D341Med (cell line): ENCODE results near the gene XPO6.
A peak's percentile ranks its signal among the peaks of the same experiment; 100 is the strongest.

Experiments
- DNase-seq: peaks from one replicate; pipeline ENCODE4 v3.0.0; 2012; ENCODE audit warnings: low spot score

The XPO6 gene

DNA sequence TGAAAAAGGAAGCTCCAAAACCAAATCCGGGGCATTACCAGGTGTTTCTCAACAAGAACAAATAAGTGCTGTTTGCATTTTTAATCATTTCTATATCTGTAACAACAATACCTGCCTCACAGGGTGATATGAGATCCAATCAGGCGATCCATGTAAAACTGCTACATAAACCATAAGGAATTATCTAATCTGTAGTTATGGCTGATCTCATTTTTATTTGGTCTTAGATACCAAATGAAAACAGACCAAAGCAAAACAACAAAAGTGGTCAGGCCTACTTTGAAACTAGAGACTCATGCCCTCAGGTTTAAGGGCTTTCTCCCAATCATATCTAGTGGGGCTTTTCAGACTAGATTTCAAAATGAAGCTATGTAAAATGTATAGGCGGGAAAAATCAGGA lies 28.3 kb downstream of the XPO6 start:
- DNase-seq, result no peak

- no peak for DNase-seq
Measured at GRCh38 chr16:28182801-28183200, 29.0 kb downstream of the XPO6 start.

DNA sequence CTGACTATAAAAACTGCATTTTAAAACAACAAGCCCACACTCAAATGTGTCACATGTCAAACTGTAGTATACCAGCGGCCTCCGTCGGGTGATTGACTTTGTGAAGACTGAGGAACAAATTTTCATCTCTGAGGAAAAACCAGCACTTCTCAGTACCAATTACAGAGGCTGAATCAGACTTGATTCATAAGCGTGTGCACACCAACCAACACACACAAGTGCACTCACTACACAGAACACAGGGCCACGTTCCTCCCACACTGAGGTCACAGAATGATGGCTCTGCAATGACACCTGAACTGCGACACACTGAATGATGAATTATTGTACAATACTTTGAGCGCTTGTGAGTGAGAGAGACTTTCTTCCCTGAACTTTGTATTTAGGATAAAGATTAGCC lies 29.6 kb downstream of the XPO6 start:
- DNase-seq, result no peak

DNA sequence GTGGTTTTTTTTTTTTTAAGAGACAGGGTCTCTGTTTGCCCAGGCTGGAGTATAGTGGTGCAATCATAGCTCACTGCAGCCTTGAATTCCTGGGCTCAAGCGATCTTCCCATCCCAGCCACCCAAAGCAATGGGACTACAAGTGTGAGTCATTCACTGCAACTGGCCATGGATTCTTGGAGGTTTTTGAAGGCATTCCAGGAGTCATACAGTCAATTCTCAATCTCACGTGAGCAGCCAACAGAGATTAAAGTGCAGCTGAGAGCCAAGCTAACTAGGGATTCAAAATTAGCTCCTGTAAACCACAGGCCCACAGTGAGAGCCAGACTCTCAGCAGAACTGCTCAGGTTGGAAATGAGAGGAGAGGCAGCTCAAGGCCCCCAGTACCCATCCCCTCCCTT lies 30.2 kb downstream of the XPO6 start:
- DNase-seq, result no peak

DNA sequence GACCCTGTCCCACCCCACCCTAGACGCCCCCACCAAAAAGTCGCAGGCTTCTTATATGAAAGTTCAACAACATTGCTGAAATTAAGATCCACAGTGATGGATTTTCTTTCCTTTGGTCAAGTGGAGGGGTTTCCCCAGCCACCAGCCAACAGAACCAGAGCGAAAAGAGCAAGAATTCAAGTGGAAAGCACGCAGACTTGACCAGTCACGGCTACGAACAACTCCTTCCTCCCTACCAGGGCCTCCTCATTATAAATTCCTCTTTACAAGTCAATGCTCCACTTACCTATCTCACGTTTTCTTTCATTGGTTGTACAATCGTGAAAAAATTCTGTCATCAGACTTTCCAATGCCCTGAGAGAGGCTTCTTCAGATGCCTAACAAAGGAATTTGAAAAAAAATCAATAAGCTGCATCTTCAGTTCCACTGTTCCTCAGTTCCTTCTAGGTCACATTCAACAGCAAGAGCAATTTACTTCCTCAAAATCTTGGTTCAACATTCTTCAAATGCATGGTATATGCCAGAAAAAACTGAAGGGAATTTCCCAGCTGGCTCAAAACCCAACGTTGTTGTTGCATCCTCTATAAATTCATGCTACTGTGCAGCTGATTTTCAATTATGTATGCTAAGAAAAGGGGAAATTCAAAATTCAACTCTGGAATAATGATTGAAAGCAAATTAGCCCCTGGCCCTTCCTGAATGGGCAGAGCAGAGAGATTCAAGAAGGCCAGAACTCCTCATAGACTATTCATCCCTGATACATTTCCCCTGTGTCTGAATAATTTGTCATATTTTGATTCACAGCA lies 30.9 kb downstream of the XPO6 start:
- no peak for DNase-seq

GRCh38 chr16:28179354-28179753 lies 32.4 kb downstream of the XPO6 start:
- DNase-seq, result no peak

GRCh38 chr16:28175715-28176114 lies 36.0 kb downstream of the XPO6 start:
- no peak for DNase-seq

DNA sequence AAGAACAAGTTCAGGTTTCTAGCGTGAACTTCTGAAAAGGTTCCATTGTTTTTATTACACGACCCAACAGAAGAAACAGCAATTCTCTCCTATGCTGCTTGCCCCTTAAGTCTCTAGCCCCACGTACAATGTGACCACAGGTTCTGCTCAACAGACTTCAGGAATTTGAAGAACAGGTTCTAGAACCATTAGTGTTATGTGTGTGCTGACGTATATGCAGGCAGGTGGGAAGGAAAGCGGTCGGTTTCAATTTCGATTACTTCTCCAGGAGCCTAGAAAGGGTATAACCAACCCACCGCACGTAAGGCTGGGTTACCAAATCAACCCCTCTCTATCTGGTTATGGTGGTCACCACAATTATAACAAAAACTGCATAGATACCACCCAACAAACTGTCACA lies 39.4 kb downstream of the XPO6 start:
- no peak for DNase-seq

DNA sequence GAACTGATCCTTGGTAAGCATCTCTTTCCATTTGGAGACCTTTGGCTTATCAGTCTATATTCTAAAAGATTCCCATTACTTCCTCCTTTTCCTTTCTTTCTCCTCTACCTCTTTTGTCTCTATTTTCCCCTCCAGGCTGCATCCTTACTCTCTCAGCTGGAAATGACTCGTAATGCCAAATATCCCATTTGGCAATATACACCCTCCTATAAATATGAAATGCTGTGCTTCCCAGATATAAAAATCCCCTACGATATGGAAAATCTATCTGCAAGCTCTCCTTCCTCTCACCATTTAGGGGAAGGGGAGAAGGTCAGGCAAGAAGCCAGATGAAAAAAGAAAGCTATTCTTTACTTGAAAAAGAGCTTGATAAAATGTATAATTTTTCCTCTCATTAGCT lies 39.9 kb downstream of the XPO6 start:
- DNase-seq, result no peak

DNA sequence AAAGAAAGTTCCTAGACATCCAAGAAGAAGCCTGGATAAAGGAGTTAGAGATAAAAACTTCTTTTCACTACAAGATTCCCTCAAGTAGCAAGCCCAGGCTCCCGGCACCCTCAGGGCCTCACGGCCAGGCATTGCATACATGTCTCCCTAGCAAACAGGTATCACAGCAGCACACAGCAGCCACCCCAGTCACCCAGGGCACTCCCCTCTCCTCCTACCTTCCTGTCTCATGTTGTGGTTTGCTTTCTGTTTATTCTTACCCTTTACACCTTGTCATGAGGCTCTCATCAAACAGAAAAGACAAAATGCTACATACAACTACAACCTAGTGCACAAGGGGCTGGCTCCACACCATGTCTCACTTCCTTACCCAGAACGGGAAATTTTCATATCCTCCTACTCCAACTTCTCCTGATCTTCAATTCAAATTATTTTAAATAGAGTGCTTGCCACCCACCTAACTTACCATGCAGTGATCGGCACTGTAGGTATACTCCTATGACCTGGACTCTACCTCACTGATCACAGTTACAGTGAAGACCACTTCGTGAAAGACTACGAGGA lies 42.7 kb downstream of the XPO6 start:
- no peak for DNase-seq

- DNase-seq, result peak; percentile 39
Measured at GRCh38 chr16:28167730-28168129, 44.0 kb downstream of the XPO6 start.

DNA sequence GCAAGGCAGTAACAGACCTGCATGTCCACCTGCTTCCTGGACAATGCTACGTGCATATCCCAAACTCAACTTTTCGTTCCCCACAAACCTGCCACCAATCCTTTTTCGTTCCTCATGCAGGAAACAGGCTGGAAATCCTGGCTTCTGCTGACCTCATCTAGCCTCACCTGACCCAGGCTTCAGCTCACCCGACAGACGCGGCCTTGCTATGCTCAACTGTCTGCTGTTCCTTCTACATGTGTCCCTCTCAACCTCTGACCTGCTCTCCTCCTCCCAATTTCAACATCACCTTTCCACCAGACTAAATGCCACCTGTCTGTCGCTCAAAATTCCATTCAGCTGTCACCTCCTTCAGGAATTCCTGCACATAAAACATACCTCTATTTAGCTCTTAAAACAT lies 44.5 kb downstream of the XPO6 start:
- DNase-seq, result no peak

DNA sequence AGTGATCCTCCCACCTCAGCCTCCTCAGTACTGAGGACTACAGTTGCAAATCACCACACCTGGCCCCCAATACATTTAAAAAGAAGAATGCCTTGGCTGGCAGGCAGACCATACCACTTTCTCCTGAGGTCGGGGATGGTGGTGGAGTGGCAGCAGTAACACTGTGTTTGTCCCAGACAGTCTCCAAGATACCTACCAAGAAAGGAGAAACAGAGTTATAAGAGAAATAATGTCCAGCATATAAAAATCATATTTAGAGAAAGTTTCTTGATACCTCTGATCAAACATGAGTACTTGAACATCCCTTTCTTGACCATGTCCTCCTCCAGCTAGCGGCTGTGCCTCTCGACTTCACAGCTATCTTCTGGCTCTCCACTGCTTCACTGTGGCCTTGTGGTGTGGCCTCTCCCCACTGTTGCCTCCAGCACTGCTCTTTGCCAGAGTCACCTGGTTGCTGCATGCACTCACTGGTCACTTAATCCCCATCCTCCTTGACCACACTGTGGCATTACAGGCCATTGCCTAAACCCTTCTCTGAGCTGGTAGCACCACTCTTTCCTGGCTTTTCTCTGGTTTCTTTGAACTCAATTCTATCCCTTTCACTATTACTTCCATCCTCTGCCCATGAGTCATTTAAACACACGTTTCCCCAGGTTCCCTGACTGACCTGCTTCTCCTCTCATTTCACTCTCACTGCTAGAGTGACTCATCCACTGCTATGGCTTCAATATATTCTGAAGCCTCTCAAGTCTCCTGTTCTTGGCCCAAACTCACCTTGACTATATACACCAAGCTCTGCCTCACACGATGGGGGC lies 45.2 kb downstream of the XPO6 start:
- no peak for DNase-seq

DNA sequence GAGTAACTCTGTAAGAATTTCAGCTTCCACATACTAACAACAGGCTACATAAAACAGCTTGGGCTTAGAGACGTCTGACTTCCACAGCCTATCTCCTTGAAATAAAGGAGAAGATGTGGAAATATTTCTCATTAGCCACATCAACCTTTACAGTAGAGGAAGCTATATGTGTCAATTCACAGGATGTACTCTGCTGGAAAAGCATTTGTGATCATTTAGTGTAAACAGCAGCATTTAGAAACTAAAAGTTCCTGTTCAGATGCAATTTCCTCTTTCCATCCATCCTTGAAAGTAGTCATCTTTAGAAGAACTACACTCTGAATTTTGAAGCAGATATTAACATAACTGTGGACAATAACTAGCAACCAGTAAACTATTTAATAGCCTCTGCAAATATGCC lies 46.2 kb downstream of the XPO6 start:
- no peak for DNase-seq

GRCh38 chr16:28164140-28164539 lies 47.6 kb downstream of the XPO6 start:
- DNase-seq, result no peak

- no peak for DNase-seq
Measured at GRCh38 chr16:28163699-28164098, 48.1 kb downstream of the XPO6 start.

GRCh38 chr16:28162326-28162877 lies 49.4 kb downstream of the XPO6 start:
- no peak for DNase-seq

GRCh38 chr16:28161626-28162025 lies 50.1 kb downstream of the XPO6 start:
- DNase-seq, result no peak

GRCh38 chr16:28158136-28158535 lies 53.6 kb downstream of the XPO6 start:
- DNase-seq, result no peak

GRCh38 chr16:28156056-28156680 lies 55.6 kb downstream of the XPO6 start:
- DNase-seq, result no peak

GRCh38 chr16:28155293-28155692 lies 56.5 kb downstream of the XPO6 start:
- DNase-seq, result no peak

GRCh38 chr16:28151180-28151579 lies 60.6 kb downstream of the XPO6 start:
- DNase-seq, result no peak
